HFFc6 (cell line): Measurements from ENCODE around the gene TMEM30A. TPM values are rescaled to one million over a fixed set of nuclear protein-coding genes. Genes with fewer than 3 reads are reported as not detected.

Source experiments
- DNase-seq: peaks from one replicate; pipeline ENCODE4 v3.0.0-alpha.2; 2018
- H3K27ac Mint-ChIP-seq: 2 replicates; pipeline ENCODE4 v1.8.0; 2020; ENCODE audit warnings: mild to moderate bottlenecking, mixed read lengths
- H3K27me3 Mint-ChIP-seq: 2 replicates; pipeline ENCODE4 v1.8.0; 2021; ENCODE audit warnings: mild to moderate bottlenecking, moderate library complexity, mixed read lengths; ENCODE audit not compliant: insufficient read depth
- H3K36me3 Mint-ChIP-seq: 2 replicates; pipeline ENCODE4 v1.8.0; 2021; ENCODE audit warnings: low read depth, mixed read lengths
- H3K4me1 Mint-ChIP-seq: 2 replicates; pipeline ENCODE4 v1.8.0; 2020; ENCODE audit warnings: low read depth, mixed read lengths
- H3K4me3 Mint-ChIP-seq: 2 replicates; pipeline ENCODE4 v1.8.0; 2020; ENCODE audit warnings: mild to moderate bottlenecking, moderate library complexity, mixed read lengths
- H3K9me3 Mint-ChIP-seq: 2 replicates; pipeline ENCODE4 v1.8.0; 2020; ENCODE audit warnings: mild to moderate bottlenecking, mixed read lengths
- CTCF ChIP-seq: fragments of 200-600 bp; sonication (generic); IDR thresholded peaks from 2 replicates; pipeline ENCODE4 v1.5.0; 2021; ENCODE audit warnings: antibody characterized with exemption, mild to moderate bottlenecking
- total RNA-seq, 6 experiments: library from RNA; stranded (reverse); fragmentation: NEBNext Ultra II Directional; extraction: Animal tissue kit (Norgen Biotek cat#: 25700); gene quantifications; 2 replicates in 1 of 6; 3 replicates in 5 of 6; pipeline ENCODE4 v1.2.3, GENCODE V29; 2021

The TMEM30A gene
- total RNA-seq, 6 experiments from 2014 or later, result 154 to 232 (median 192) TPM

- H3K4me1 Mint-ChIP-seq, result peaks cover 65% of the 10 kb centered on the region
- no peaks in the 10 kb centered on the region for H3K9me3 Mint-ChIP-seq
- H3K27ac Mint-ChIP-seq, result peak overlapping the region; percentile 6
- peak overlapping the region; percentile 58 for H3K4me3 Mint-ChIP-seq
- TF ChIP-seq CTCF, result no peak
- peaks cover 22% of the 10 kb centered on the region for H3K36me3 Mint-ChIP-seq
- H3K27me3 Mint-ChIP-seq, result no peaks in the 10 kb centered on the region
- DNase-seq, result no peak
Measured at GRCh38 chr6:75280131-75280855, 4.3 kb downstream of the TMEM30A start.

- Mint-ChIP-seq H3K27me3 (no peaks in the 10 kb centered on the region), H3K4me3 (no peak overlapping the region), H3K36me3 (peaks cover 29% of the 10 kb centered on the region), H3K9me3 (no peaks in the 10 kb centered on the region), H3K4me1 (peaks cover 73% of the 10 kb centered on the region), H3K27ac (no peak overlapping the region; the same call in 1 of the 2 replicates)
- no peak for TF ChIP-seq CTCF
- no peak for DNase-seq
Measured at GRCh38 chr6:75279418-75279817, 5.2 kb downstream of the TMEM30A start.

- DNase-seq, result no peak
- Mint-ChIP-seq H3K36me3 (peaks cover 37% of the 10 kb centered on the region), H3K4me3 (no peak overlapping the region), H3K27ac (peak overlapping the region; percentile 7; the same call in 1 of the 2 replicates), H3K27me3 (no peaks in the 10 kb centered on the region), H3K9me3 (no peaks in the 10 kb centered on the region), H3K4me1 (peaks cover 82% of the 10 kb centered on the region)
- TF ChIP-seq CTCF, result no peak
Measured at GRCh38 chr6:75278474-75279077, 6.0 kb downstream of the TMEM30A start.

GRCh38 chr6:75275067-75275466 lies 9.5 kb downstream of the TMEM30A start:
- no peak for TF ChIP-seq CTCF
- H3K4me3 Mint-ChIP-seq, result peak overlapping the region; percentile 74
- peaks cover 88% of the 10 kb centered on the region for H3K4me1 Mint-ChIP-seq
- no peaks in the 10 kb centered on the region for H3K27me3 Mint-ChIP-seq
- H3K36me3 Mint-ChIP-seq, result peaks cover 64% of the 10 kb centered on the region
- peak overlapping the region; percentile 96 for H3K27ac Mint-ChIP-seq
- H3K9me3 Mint-ChIP-seq, result peaks cover 11% of the 10 kb centered on the region
- peak; percentile 95 for DNase-seq

- peak overlapping the region; percentile 8; the same call in 1 of the 2 replicates for H3K27ac Mint-ChIP-seq
- peaks cover 58% of the 10 kb centered on the region for H3K36me3 Mint-ChIP-seq
- no peak for TF ChIP-seq CTCF
- H3K9me3 Mint-ChIP-seq, result peaks cover 11% of the 10 kb centered on the region
- H3K4me3 Mint-ChIP-seq, result no peak overlapping the region
- H3K27me3 Mint-ChIP-seq, result no peaks in the 10 kb centered on the region
- DNase-seq, result no peak
- H3K4me1 Mint-ChIP-seq, result peaks cover 84% of the 10 kb centered on the region
Measured at GRCh38 chr6:75273009-75273408, 11.6 kb downstream of the TMEM30A start.
